Measurements from ENCODE around the gene PEX14.

DNA sequence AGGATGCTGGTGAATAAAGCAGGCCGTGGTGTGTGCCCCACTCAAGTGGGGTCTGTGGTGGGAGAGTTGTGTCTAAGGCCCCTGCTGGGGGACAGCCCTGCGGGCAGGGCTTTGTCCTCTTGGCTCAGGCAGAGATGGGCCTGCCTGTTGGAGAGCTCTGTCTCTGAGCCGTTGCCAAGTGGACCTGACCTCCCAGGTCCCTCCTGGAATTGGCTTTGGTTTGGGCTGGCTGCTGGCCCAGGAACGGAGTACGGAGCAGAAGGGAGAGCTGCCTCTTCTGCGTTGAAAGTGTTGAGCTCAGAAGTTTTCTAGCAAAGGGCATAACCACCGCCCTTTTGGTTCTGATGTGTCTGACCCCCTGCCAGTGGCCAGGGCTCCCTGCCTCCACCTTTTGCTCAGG, 153.9 kb downstream of the PEX14 start:
- TF ChIP-seq, protein P1, sequence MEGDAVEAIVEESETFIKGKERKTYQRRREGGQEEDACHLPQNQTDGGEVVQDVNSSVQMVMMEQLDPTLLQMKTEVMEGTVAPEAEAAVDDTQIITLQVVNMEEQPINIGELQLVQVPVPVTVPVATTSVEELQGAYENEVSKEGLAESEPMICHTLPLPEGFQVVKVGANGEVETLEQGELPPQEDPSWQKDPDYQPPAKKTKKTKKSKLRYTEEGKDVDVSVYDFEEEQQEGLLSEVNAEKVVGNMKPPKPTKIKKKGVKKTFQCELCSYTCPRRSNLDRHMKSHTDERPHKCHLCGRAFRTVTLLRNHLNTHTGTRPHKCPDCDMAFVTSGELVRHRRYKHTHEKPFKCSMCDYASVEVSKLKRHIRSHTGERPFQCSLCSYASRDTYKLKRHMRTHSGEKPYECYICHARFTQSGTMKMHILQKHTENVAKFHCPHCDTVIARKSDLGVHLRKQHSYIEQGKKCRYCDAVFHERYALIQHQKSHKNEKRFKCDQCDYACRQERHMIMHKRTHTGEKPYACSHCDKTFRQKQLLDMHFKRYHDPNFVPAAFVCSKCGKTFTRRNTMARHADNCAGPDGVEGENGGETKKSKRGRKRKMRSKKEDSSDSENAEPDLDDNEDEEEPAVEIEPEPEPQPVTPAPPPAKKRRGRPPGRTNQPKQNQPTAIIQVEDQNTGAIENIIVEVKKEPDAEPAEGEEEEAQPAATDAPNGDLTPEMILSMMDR (conservative IDR thresholded peaks at IDR 0.05 in 1 of 2, IDR thresholded peaks at IDR 0.05 in 1 of 2; ENCODE audit: extremely low read depth in 1 of 2, insufficient read depth in 1 of 2, low read depth in 1 of 2, low read length in 2 of 2) = no peak
- TF ChIP-seq EZH2 (IDR thresholded peaks at IDR 0.05; ENCODE audit: borderline replicate concordance, low read length) = no peak
